PC-3 (cell line): ENCODE measurements around the gene PCDHA12. TPM values are rescaled to one million over a fixed set of nuclear protein-coding genes. Genes with fewer than 3 reads are reported as not detected.

Experiments
- ATAC-seq: fragments of 200-7000 bp; cut with Tn5 transposase; 2 replicates; pipeline ENCODE4 v1.9.1; 2020; ENCODE audit warnings: mild to moderate bottlenecking, moderate library complexity
- BruUV-seq: library from RNA; stranded (reverse); fragments of 400-500 nt; replicated peaks from 2 replicates; lab custom pipeline; 2021; lab: Mats Ljungman, UMichigan
- CTCF ChIA-PET: fragments of 300-600 bp; sonication (Branson Sonifier 250); formaldehyde crosslinking; loops from one replicate; lab custom pipeline; 2022; ENCODE audit warnings: antibody characterized with exemption; lab: Charles Lee
- POLR2A ChIA-PET: fragments of 300-600 bp; sonication (Branson Sonifier 250); formaldehyde crosslinking; loops from one replicate; lab custom pipeline; 2022; ENCODE audit warnings: antibody characterized with exemption; ENCODE audit not compliant: unreplicated experiment; lab: Charles Lee
- DNase-seq: peaks from one replicate; pipeline ENCODE4 v3.0.0-alpha.2; 2015
- H2AFZ ChIP-seq: fragments of 300-600 bp; sonication (generic); 2 replicates; pipeline ENCODE4 v1.6.0; 2016; ENCODE audit warnings: antibody characterized with exemption, low read length
- H3F3A ChIP-seq: fragments of 300-600 bp; sonication (generic); one replicate; pipeline ENCODE4 v1.6.0; 2017; ENCODE audit warnings: antibody characterized with exemption, low read length, control low read depth, mild to moderate bottlenecking; ENCODE audit not compliant: unreplicated experiment
- H3K27ac ChIP-seq: fragments of 300-600 bp; sonication (generic); 2 replicates; pipeline ENCODE4 v1.5.1; 2016; ENCODE audit warnings: mild to moderate bottlenecking, low read length
- H3K27me3 ChIP-seq: fragments of 300-600 bp; sonication (generic); 2 replicates; pipeline ENCODE4 v1.6.1; 2016; ENCODE audit warnings: low read length, mixed read lengths
- H3K36me3 ChIP-seq: fragments of 300-600 bp; sonication (generic); 2 replicates; pipeline ENCODE4 v1.6.1; 2016; ENCODE audit warnings: low read depth, mixed run types, low read length, mixed read lengths
- H3K4me1 ChIP-seq: fragments of 300-600 bp; sonication (generic); 2 replicates; pipeline ENCODE4 v1.5.1; 2016; ENCODE audit warnings: low read length; ENCODE audit not compliant: insufficient read depth
- H3K4me2 ChIP-seq: fragments of 300-600 bp; sonication (generic); 2 replicates; pipeline ENCODE4 v1.6.0; 2016; ENCODE audit warnings: low read length
- H3K4me3 ChIP-seq: fragments of 300-600 bp; sonication (generic); 2 replicates; pipeline ENCODE4 v1.5.1; 2016; ENCODE audit warnings: mild to moderate bottlenecking, low read length, mixed read lengths
- H3K79me2 ChIP-seq: fragments of 300-600 bp; sonication (generic); 2 replicates; pipeline ENCODE4 v1.6.1; 2017; ENCODE audit warnings: low read length, mixed read lengths
- H3K9ac ChIP-seq: fragments of 300-600 bp; sonication (generic); 2 replicates; pipeline ENCODE4 v1.6.0; 2016; ENCODE audit warnings: mild to moderate bottlenecking, low read length
- H3K9me2 ChIP-seq: fragments of 300-600 bp; sonication (generic); replicated peaks from 2 replicates; pipeline ENCODE4 v1.6.1; 2016; ENCODE audit warnings: mixed run types, low read length, mixed read lengths
- H3K9me3 ChIP-seq: fragments of 300-600 bp; sonication (generic); 2 replicates; pipeline ENCODE4 v1.6.1; 2016; ENCODE audit warnings: low read length, mixed read lengths
- H4K20me1 ChIP-seq: fragments of 300-600 bp; sonication (generic); 2 replicates; pipeline ENCODE4 v1.6.1; 2016; ENCODE audit warnings: low read length, mixed read lengths
- CTCF ChIP-seq: fragments of 300-600 bp; sonication (generic); conservative IDR thresholded peaks from 2 replicates; pipeline ENCODE4 v1.5.1; 2017; ENCODE audit warnings: antibody characterized with exemption, low read depth, mild to moderate bottlenecking, low read length
- EZH2 ChIP-seq: fragments of 300-600 bp; sonication (generic); IDR thresholded peaks from one replicate; pipeline ENCODE4 v1.6.1; 2017; ENCODE audit warnings: antibody characterized with exemption, mild to moderate bottlenecking, low read length; ENCODE audit not compliant: unreplicated experiment
- EZH2phosphoT487 ChIP-seq: fragments of 300-600 bp; sonication (generic); IDR thresholded peaks from 2 replicates; pipeline ENCODE4 v1.6.1; 2018; ENCODE audit warnings: mild to moderate bottlenecking, antibody characterized with exemption, low read length, borderline replicate concordance
- intact Hi-C: fragments of 100-400 bp; cut with micrococcal nuclease; formaldehyde crosslinking; loops from 2 replicates; pipeline ENCODE4 v1.9.0; 2023
- total RNA-seq: library from RNA; depleted of rRNA; stranded (reverse); fragments of >200 nt; gene quantifications from 2 replicates; pipeline ENCODE4 v1.2.3, GENCODE V29; 2014

PCDHA12 gene
- total RNA-seq, 1 experiment from 2014 or later: 8.2 TPM

DNA sequence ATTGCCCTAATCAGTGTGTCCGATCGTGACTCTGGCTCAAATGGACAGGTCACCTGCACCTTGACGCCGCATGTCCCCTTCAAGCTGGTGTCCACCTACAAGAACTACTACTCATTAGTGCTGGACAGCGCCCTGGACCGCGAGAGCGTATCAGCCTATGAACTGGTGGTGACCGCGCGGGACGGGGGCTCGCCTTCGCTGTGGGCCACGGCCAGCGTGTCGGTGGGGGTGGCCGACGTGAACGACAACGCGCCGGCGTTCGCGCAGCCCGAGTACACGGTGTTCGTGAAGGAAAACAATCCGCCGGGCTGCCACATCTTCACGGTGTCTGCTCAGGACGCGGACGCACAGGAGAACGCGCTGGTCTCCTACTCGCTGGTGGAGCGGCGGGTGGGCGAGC lies 8.3 kb downstream of the PCDHA12 start:
- Histone ChIP-seq H3K4me1 (peaks cover 8% of the 10 kb centered on the region; the same call in 1 of the 2 replicates), H3K9me3 (no peaks in the 10 kb centered on the region), H2AFZ (no peak overlapping the region), H3K27me3 (no peaks in the 10 kb centered on the region), H3K27ac (no peak overlapping the region), H3K36me3 (no peaks in the 10 kb centered on the region), H3K9me2 (no peaks in the 10 kb centered on the region), H3K4me3 (no peak overlapping the region), H3F3A (no peaks in the 10 kb centered on the region), H3K9ac (no peak overlapping the region), H3K4me2 (no peak overlapping the region), H3K79me2 (no peaks in the 10 kb centered on the region), H4K20me1 (no peaks in the 10 kb centered on the region)
- DNase-seq (no peak), ATAC-seq (no peak)
- BruUV-seq: no TSS peak
- CTCF ChIA-PET: interaction anchor here (1.1 to 1.7 kb wide), 2 partner anchors 43 to 157 kb away, joined by 3 to 7 read pairs; partner anchors contain the start of gene PCDHAC1
- TF ChIP-seq EZH2phosphoT487: no peak
- no peak for TF ChIP-seq CTCF
- TF ChIP-seq EZH2: no peak
- POLR2A ChIA-PET: no interaction called here
- intact Hi-C loops: loop anchor here (2.0 kb wide), 1 partner anchor 43 kb away; the partner anchor contains the start of gene PCDHA8

DNA sequence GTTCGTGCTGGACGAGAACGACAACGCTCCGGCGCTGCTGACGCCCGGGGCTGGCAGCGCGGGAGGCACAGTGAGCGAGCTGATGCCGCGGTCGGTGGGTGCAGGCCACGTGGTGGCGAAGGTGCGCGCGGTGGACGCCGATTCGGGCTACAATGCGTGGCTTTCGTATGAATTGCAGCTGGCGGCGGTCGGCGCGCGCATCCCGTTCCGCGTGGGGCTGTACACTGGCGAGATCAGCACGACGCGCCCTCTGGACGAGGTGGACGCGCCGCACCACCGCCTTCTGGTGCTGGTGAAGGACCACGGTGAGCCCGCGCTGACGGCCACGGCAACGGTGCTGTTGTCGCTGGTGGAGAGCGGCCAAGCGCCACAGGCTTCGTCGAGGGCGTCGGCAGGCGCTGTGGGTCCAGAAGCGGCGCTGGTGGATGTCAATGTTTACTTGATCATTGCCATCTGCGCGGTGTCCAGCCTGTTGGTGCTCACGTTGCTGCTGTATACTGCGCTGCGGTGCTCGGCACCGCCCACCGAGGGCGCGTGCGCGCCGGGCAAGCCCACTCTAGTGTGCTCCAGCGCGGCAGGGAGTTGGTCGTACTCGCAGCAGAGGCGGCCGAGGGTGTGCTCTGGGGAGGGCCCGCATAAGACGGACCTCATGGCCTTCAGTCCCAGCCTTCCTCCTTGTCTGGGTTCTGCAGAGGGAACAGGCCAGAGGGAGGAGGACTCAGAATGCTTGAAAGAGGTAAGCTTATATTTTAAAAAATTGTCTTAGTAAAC lies 9.0 kb downstream of the PCDHA12 start:
- Histone ChIP-seq H3K79me2 (no peaks in the 10 kb centered on the region), H3K27me3 (no peaks in the 10 kb centered on the region), H3K27ac (no peak overlapping the region), H3K4me2 (peak overlapping the region; percentile 46), H3K4me3 (no peak overlapping the region), H3K9me2 (no peaks in the 10 kb centered on the region), H3K9ac (no peak overlapping the region), H3K9me3 (no peaks in the 10 kb centered on the region), H3K36me3 (no peaks in the 10 kb centered on the region), H3F3A (no peaks in the 10 kb centered on the region), H4K20me1 (no peaks in the 10 kb centered on the region), H3K4me1 (peaks cover 8% of the 10 kb centered on the region; the same call in 1 of the 2 replicates), H2AFZ (no peak overlapping the region)
- BruUV-seq: no TSS peak
- ChIA-PET CTCF (interaction anchor here (0.6 kb wide), 1 partner anchor 49 kb away, joined by 3 read pairs; no protein-coding TSS in a partner anchor), POLR2A (no interaction called here)
- no peak for TF ChIP-seq CTCF
- TF ChIP-seq EZH2phosphoT487: no peak
- TF ChIP-seq EZH2: no peak
- intact Hi-C loops: loop anchor here (2.0 kb wide), 1 partner anchor 43 kb away; the partner anchor contains the start of gene PCDHA8
- ATAC-seq (no peak), DNase-seq (no peak)

GRCh38 chr5:140916325-140916724 lies 41.2 kb downstream of the PCDHA12 start:
- Histone ChIP-seq H3K4me1 (peaks cover 18% of the 10 kb centered on the region), H3K36me3 (no peaks in the 10 kb centered on the region; the same call in 1 of the 2 replicates), H3F3A (no peaks in the 10 kb centered on the region), H3K9me3 (no peaks in the 10 kb centered on the region), H3K27ac (peak overlapping the region; percentile 91), H2AFZ (no peak overlapping the region), H3K9ac (peak overlapping the region; percentile 28; the same call in 1 of the 2 replicates), H4K20me1 (no peaks in the 10 kb centered on the region), H3K4me3 (no peak overlapping the region), H3K4me2 (peak overlapping the region; percentile 52), H3K27me3 (no peaks in the 10 kb centered on the region), H3K79me2 (0 out of 2 replicates have a peak, but pooled peaks cover 6% of the 10 kb centered on the region), H3K9me2 (no peaks in the 10 kb centered on the region)
- TF ChIP-seq EZH2 (no peak), CTCF (no peak), EZH2phosphoT487 (no peak)
- ATAC-seq: peak; percentile 88
- BruUV-seq: no TSS peak
- ChIA-PET CTCF (no interaction called here), POLR2A (no interaction called here)
- peak; percentile 82 for DNase-seq
- intact Hi-C loops: no loop called here
